ENCODE results near the gene LRP1B. TPM values are rescaled to one million over a fixed set of nuclear protein-coding genes. Genes with fewer than 3 reads are reported as not detected.

The LRP1B gene
- total RNA-seq, 3 donors from 2014 or later: not detected

- no peaks in the 10 kb centered on the region for H3K4me1 Mint-ChIP-seq (ENCODE audit: low read depth)
- DNase-seq (no peak), ATAC-seq (no peak)
- no peaks in the 10 kb centered on the region for H3K27me3 Mint-ChIP-seq (ENCODE audit: low read depth)
- no peaks in the 10 kb centered on the region for H3K36me3 Mint-ChIP-seq (ENCODE audit: insufficient read depth)
- no peak overlapping the region for H3K4me3 Mint-ChIP-seq
- peaks cover 4% of the 10 kb centered on the region for H3K9me3 Mint-ChIP-seq
These were observed 1287.6 kb downstream of the LRP1B start for GRCh38 chr2:140843186-140843585.

GRCh38 chr2:140842110-140842509 is 1288.7 kb downstream of the LRP1B start:
- ATAC-seq (no peak), DNase-seq (no peak)
- no peak overlapping the region for H3K4me3 Mint-ChIP-seq
- no peaks in the 10 kb centered on the region for H3K27me3 Mint-ChIP-seq (ENCODE audit: low read depth)
- H3K9me3 Mint-ChIP-seq: peaks cover 3% of the 10 kb centered on the region
- no peaks in the 10 kb centered on the region for H3K36me3 Mint-ChIP-seq (ENCODE audit: insufficient read depth)
- H3K4me1 Mint-ChIP-seq (ENCODE audit: low read depth): no peaks in the 10 kb centered on the region

GRCh38 chr2:140841141-140841540 is 1289.7 kb downstream of the LRP1B start:
- H3K4me1 Mint-ChIP-seq (ENCODE audit: low read depth): no peaks in the 10 kb centered on the region
- H3K27me3 Mint-ChIP-seq (ENCODE audit: low read depth): no peaks in the 10 kb centered on the region
- no peak overlapping the region for H3K4me3 Mint-ChIP-seq
- H3K9me3 Mint-ChIP-seq: peaks cover 4% of the 10 kb centered on the region
- DNase-seq: no peak
- no peaks in the 10 kb centered on the region for H3K36me3 Mint-ChIP-seq (ENCODE audit: insufficient read depth)
- no peak for ATAC-seq

GRCh38 chr2:140836826-140837225 is 1294.0 kb downstream of the LRP1B start:
- ATAC-seq (no peak), DNase-seq (no peak)
- no peaks in the 10 kb centered on the region for H3K36me3 Mint-ChIP-seq (ENCODE audit: insufficient read depth)
- peaks cover 8% of the 10 kb centered on the region for H3K9me3 Mint-ChIP-seq
- H3K4me3 Mint-ChIP-seq: no peak overlapping the region
- no peaks in the 10 kb centered on the region for H3K27me3 Mint-ChIP-seq (ENCODE audit: low read depth)
- no peaks in the 10 kb centered on the region for H3K4me1 Mint-ChIP-seq (ENCODE audit: low read depth)

- no peaks in the 10 kb centered on the region for H3K36me3 Mint-ChIP-seq (ENCODE audit: insufficient read depth)
- no peaks in the 10 kb centered on the region for H3K4me1 Mint-ChIP-seq (ENCODE audit: low read depth)
- no peak for DNase-seq
- H3K27me3 Mint-ChIP-seq (ENCODE audit: low read depth): no peaks in the 10 kb centered on the region
- no peak for ATAC-seq
- H3K9me3 Mint-ChIP-seq: peaks cover 16% of the 10 kb centered on the region
- H3K4me3 Mint-ChIP-seq: no peak overlapping the region
These were observed 1295.7 kb downstream of the LRP1B start for GRCh38 chr2:140835079-140835478.

- DNase-seq: no peak
- no peak overlapping the region for H3K4me3 Mint-ChIP-seq
- H3K9me3 Mint-ChIP-seq: peaks cover 15% of the 10 kb centered on the region
- ATAC-seq: no peak
- H3K4me1 Mint-ChIP-seq (ENCODE audit: low read depth): no peaks in the 10 kb centered on the region
- no peaks in the 10 kb centered on the region for H3K36me3 Mint-ChIP-seq (ENCODE audit: insufficient read depth)
- H3K27me3 Mint-ChIP-seq (ENCODE audit: low read depth): no peaks in the 10 kb centered on the region
These were observed 1316.7 kb downstream of the LRP1B start for GRCh38 chr2:140814141-140814540.

GRCh38 chr2:140808820-140809219 is 1322.0 kb downstream of the LRP1B start:
- H3K27me3 Mint-ChIP-seq (ENCODE audit: low read depth): no peaks in the 10 kb centered on the region
- no peak overlapping the region for H3K4me3 Mint-ChIP-seq
- peaks cover 12% of the 10 kb centered on the region for H3K9me3 Mint-ChIP-seq
- ATAC-seq (no peak), DNase-seq (no peak)
- no peaks in the 10 kb centered on the region for H3K4me1 Mint-ChIP-seq (ENCODE audit: low read depth)
- no peaks in the 10 kb centered on the region for H3K36me3 Mint-ChIP-seq (ENCODE audit: insufficient read depth)

- DNase-seq (no peak), ATAC-seq (no peak)
- Mint-ChIP-seq H3K27me3 (ENCODE audit: low read depth) (no peaks in the 10 kb centered on the region), H3K36me3 (ENCODE audit: insufficient read depth) (no peaks in the 10 kb centered on the region), H3K9me3 (peaks cover 12% of the 10 kb centered on the region), H3K4me1 (ENCODE audit: low read depth) (no peaks in the 10 kb centered on the region), H3K4me3 (no peak overlapping the region)
These were observed 1322.6 kb downstream of the LRP1B start for GRCh38 chr2:140808211-140808610.

- no peak for ATAC-seq
- H3K27me3 Mint-ChIP-seq (ENCODE audit: low read depth): no peaks in the 10 kb centered on the region
- H3K9me3 Mint-ChIP-seq: peaks cover 9% of the 10 kb centered on the region
- no peaks in the 10 kb centered on the region for H3K4me1 Mint-ChIP-seq (ENCODE audit: low read depth)
- H3K36me3 Mint-ChIP-seq (ENCODE audit: insufficient read depth): no peaks in the 10 kb centered on the region
- DNase-seq: no peak
- no peak overlapping the region for H3K4me3 Mint-ChIP-seq
These were observed 1326.0 kb downstream of the LRP1B start for GRCh38 chr2:140804700-140805260.

- H3K4me3 Mint-ChIP-seq: no peak overlapping the region
- DNase-seq (no peak), ATAC-seq (no peak)
- no peaks in the 10 kb centered on the region for H3K27me3 Mint-ChIP-seq (ENCODE audit: low read depth)
- no peaks in the 10 kb centered on the region for H3K9me3 Mint-ChIP-seq
- H3K4me1 Mint-ChIP-seq (ENCODE audit: low read depth): no peaks in the 10 kb centered on the region
- H3K36me3 Mint-ChIP-seq (ENCODE audit: insufficient read depth): no peaks in the 10 kb centered on the region
These were observed 1329.5 kb downstream of the LRP1B start for GRCh38 chr2:140801311-140801710.

- H3K4me3 Mint-ChIP-seq: no peak overlapping the region
- DNase-seq (no peak), ATAC-seq (no peak)
- H3K36me3 Mint-ChIP-seq (ENCODE audit: insufficient read depth): no peaks in the 10 kb centered on the region
- H3K27me3 Mint-ChIP-seq (ENCODE audit: low read depth): no peaks in the 10 kb centered on the region
- no peaks in the 10 kb centered on the region for H3K9me3 Mint-ChIP-seq
- no peaks in the 10 kb centered on the region for H3K4me1 Mint-ChIP-seq (ENCODE audit: low read depth)
These were observed 1333.1 kb downstream of the LRP1B start for GRCh38 chr2:140797718-140798117.

GRCh38 chr2:140791802-140792201 is 1339.0 kb downstream of the LRP1B start:
- Mint-ChIP-seq H3K36me3 (ENCODE audit: insufficient read depth) (no peaks in the 10 kb centered on the region), H3K4me1 (ENCODE audit: low read depth) (no peaks in the 10 kb centered on the region), H3K4me3 (no peak overlapping the region), H3K9me3 (peaks cover under 1% of the 10 kb centered on the region), H3K27me3 (ENCODE audit: low read depth) (no peaks in the 10 kb centered on the region)
- DNase-seq (no peak), ATAC-seq (no peak)

- H3K36me3 Mint-ChIP-seq (ENCODE audit: insufficient read depth): no peaks in the 10 kb centered on the region
- H3K9me3 Mint-ChIP-seq: peaks cover 7% of the 10 kb centered on the region
- no peak overlapping the region for H3K4me3 Mint-ChIP-seq
- no peaks in the 10 kb centered on the region for H3K4me1 Mint-ChIP-seq (ENCODE audit: low read depth)
- H3K27me3 Mint-ChIP-seq (ENCODE audit: low read depth): no peaks in the 10 kb centered on the region
- ATAC-seq (no peak), DNase-seq (no peak)
These were observed 1344.2 kb downstream of the LRP1B start for GRCh38 chr2:140786585-140786984.

GRCh38 chr2:140775411-140775810 is 1355.4 kb downstream of the LRP1B start:
- Mint-ChIP-seq H3K9me3 (peaks cover 4% of the 10 kb centered on the region), H3K4me1 (ENCODE audit: low read depth) (no peaks in the 10 kb centered on the region), H3K4me3 (no peak overlapping the region), H3K27me3 (ENCODE audit: low read depth) (no peaks in the 10 kb centered on the region), H3K36me3 (ENCODE audit: insufficient read depth) (no peaks in the 10 kb centered on the region)
- no peak for ATAC-seq
- DNase-seq: no peak

- Mint-ChIP-seq H3K36me3 (ENCODE audit: insufficient read depth) (no peaks in the 10 kb centered on the region), H3K9me3 (no peaks in the 10 kb centered on the region), H3K4me3 (no peak overlapping the region), H3K4me1 (ENCODE audit: low read depth) (no peaks in the 10 kb centered on the region), H3K27me3 (ENCODE audit: low read depth) (no peaks in the 10 kb centered on the region)
- no peak for ATAC-seq
- DNase-seq: no peak
These were observed 1360.2 kb downstream of the LRP1B start for GRCh38 chr2:140770645-140771044.

GRCh38 chr2:140761807-140762206 is 1369.0 kb downstream of the LRP1B start:
- no peaks in the 10 kb centered on the region for H3K27me3 Mint-ChIP-seq (ENCODE audit: low read depth)
- H3K9me3 Mint-ChIP-seq: peaks cover 7% of the 10 kb centered on the region
- H3K4me1 Mint-ChIP-seq (ENCODE audit: low read depth): no peaks in the 10 kb centered on the region
- ATAC-seq (no peak), DNase-seq (no peak)
- no peak overlapping the region for H3K4me3 Mint-ChIP-seq
- no peaks in the 10 kb centered on the region for H3K36me3 Mint-ChIP-seq (ENCODE audit: insufficient read depth)

Data from activated T-cell treated with anti-CD3 and anti-CD28 coated beads, Interleukin-2, amount 50 U/mL, for 4 hours (primary cell).